Embryonic facial prominence (tissue), 1 donor: ENCODE results near the gene TAC4.

Experiments
- DNase-seq: peaks from one replicate; pipeline ENCODE4 v3.0.0-alpha.2; 2016; ENCODE audit errors: extremely low spot score

Gene TAC4

GRCh38 chr17:49814781-49815529 is 32.9 kb downstream of the TAC4 start:
- DNase-seq = no peak

GRCh38 chr17:49809056-49809455 is 38.8 kb downstream of the TAC4 start:
- DNase-seq = no peak

- DNase-seq = no peak
Measured at GRCh38 chr17:49798738-49799137, 49.1 kb downstream of the TAC4 start.

GRCh38 chr17:49798182-49798581 is 49.7 kb downstream of the TAC4 start:
- DNase-seq = no peak

GRCh38 chr17:49795372-49795771 is 52.5 kb downstream of the TAC4 start:
- DNase-seq = no peak

GRCh38 chr17:49793309-49793708 is 54.6 kb downstream of the TAC4 start:
- DNase-seq = no peak

- no peak for DNase-seq
Measured at GRCh38 chr17:49789243-49789578, 58.7 kb downstream of the TAC4 start.

GRCh38 chr17:49788478-49789242 is 59.2 kb downstream of the TAC4 start, which contains the start of gene KAT7:
TSS of gene KAT7 (plus strand) at chr17:49788681. CDS start at chr17:49788835, 154 bp downstream.
- DNase-seq = peak; percentile 99
